NK-92 treated with Interleukin-12 subunit alpha and Interleukin-12 subunit beta, amount 100 ng/mL, for 24 hours (cell line): ENCODE data around the gene FAM83G.
"Not testable (repeated sequence)": the region's sequence is repeated elsewhere in the genome, so short reads cannot be mapped to it uniquely, and the experiment has no call there.

ENCODE experiments used
- DNase-seq: peaks from one replicate; lab custom pipeline; 2025; lab: John Stamatoyannopoulos, UW

The FAM83G gene

GRCh38 chr17:19023209-19023999, 18.8 kb upstream of the FAM83G start:
- DNase-seq: no peak

- no peak for DNase-seq
These were observed 18.2 kb upstream of the FAM83G start for GRCh38 chr17:19022747-19023146.

DNA sequence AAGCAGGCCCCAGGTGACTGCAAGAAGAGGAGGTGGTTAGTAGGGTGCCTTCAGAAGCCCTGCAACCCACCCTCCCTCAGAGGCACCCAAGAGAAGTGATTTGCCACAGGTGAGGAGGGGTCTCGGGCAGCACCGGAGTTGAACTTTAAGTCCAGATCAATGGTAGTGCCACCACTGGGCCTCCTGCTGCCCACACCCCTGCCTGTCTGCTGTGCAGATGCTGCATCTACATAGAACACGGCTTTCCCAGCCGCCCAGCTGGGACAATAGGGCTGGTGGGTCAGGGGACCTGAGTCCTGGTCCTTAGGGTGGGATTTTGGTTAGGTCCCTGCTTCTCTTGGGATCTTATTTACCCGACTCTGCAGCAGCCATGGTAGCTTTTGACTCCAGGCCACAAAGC, 17.6 kb upstream of the FAM83G start:
- no peak for DNase-seq

DNA sequence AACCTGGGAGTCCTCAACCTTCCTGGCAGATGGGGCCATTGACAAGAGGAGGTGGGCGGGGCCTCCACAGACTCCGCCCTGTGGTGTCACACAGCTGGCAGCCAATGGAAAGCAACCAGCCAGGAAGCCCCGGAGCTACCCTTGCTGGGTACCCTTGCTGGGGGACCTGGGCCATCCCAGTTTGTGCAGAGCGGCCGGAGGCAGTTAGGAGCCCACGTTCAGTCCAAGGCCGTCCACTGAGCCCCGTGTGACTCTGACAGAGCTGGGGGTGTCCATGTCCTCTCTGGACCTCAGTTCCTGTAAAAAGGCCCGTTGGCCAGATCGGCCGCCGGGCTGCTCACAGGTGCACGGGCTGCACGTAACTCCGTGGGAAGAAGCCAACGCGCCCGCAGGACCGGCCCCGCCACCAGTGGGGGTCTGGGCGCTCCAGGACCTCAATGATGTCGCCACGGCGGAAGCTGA, 17.1 kb upstream of the FAM83G start:
- no peak for DNase-seq

DNA sequence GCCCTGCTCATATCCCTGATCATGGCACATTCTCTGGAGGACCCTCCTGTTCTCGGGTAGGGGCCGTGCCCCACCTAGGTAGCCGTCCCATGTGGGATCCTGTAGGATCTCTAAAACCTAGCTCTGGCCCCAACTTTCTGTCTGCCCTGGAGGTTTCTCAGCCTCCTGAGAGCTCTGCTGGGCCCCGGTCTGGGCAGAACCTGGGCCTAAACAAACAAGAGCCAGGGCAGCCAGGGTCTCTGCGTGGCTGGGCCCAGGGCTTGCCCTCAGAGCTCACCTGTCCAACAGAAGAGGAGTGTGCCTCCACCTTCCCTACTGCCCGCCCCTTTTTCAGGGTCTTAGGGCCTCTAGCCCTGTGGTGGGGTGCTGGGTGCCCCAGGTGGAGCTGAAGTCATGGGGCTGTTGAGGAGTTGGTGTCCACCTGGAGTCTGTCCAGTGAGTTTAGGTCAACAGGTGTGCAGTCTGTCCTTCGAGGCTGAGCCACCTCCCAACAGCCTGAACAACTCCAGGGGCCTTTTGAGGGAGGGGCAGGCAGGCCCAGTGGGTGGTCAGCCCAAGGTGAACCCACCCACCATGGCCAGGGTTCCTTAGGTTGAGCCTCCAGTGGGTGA, 16.6 kb upstream of the FAM83G start:
- not testable (repeated sequence) for DNase-seq

DNA sequence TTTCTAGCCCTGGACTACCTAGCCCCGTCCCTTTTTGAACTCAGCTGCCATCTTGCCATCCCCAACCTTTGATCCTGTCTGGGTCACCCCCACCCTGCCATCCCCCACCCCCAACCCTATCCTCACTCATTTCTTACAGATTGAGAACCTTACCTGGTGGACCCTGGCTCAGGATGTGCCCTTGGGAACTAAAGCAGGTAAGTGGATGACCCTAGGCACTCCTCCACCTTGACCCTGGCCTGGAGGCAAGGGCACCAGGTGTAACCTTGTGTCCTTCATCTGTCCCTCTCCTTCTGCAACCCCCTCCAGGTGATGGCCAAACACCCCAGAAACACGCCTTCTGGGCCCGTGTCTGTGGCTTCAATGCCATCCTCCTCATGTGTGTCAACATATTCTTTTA, 15.5 kb upstream of the FAM83G start:
- no peak for DNase-seq

DNA sequence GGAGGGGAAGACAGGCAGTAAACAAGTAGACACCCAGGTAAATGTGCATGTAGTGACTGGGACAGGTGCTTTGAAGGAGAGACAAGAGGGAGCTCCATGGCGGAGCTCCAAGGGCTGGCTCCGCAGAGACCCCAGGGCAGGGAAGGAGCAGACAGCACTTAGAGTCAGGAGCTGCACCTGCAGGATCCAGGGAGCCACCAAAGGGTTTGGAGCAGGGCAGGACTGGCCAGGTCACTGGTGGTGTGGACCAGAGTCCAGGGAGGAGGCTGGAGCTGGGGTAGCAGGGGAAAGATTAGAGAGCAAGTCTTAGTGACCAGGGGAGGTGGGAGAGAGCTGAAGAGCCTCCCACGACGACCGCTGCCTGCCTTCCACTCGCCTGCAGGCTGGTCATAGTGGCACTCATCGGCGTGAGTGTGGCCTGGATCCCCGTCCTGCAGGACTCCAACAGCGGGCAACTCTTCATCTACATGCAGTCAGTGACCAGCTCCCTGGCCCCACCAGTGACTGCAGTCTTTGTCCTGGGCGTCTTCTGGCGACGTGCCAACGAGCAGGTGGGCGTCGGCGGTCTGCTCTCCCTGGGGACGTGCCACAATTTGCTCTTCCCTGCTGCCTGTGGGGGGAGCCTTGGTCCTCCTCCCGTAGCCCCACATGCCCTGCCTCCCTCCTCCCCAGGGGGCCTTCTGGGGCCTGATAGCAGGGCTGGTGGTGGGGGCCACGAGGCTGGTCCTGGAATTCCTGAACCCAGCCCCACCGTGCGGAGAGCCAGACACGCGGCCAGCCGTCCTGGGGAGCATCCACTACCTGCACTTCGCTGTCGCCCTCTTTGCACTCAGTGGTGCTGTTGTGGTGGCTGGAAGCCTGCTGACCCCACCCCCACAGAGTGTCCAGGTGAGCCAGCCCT, 14.7 kb upstream of the FAM83G start:
- DNase-seq: no peak

DNA sequence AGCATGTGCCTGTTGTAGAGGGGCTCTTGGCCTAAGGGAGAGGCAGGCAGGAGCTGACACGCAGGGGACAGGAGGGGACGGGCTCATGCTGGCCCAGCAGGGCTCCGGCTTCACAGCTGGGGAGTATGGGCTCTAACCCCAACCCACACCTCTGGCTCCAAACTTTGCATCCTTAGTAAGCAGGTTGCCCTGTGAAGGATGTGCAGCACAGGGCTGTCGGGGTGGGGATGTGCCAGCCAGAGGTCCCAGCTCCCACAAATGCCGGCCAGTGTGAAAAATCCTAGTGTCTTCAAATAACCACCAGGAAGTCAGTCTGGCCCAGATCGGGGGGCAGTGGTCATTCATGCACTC, 14.0 kb upstream of the FAM83G start:
- DNase-seq: no peak

DNA sequence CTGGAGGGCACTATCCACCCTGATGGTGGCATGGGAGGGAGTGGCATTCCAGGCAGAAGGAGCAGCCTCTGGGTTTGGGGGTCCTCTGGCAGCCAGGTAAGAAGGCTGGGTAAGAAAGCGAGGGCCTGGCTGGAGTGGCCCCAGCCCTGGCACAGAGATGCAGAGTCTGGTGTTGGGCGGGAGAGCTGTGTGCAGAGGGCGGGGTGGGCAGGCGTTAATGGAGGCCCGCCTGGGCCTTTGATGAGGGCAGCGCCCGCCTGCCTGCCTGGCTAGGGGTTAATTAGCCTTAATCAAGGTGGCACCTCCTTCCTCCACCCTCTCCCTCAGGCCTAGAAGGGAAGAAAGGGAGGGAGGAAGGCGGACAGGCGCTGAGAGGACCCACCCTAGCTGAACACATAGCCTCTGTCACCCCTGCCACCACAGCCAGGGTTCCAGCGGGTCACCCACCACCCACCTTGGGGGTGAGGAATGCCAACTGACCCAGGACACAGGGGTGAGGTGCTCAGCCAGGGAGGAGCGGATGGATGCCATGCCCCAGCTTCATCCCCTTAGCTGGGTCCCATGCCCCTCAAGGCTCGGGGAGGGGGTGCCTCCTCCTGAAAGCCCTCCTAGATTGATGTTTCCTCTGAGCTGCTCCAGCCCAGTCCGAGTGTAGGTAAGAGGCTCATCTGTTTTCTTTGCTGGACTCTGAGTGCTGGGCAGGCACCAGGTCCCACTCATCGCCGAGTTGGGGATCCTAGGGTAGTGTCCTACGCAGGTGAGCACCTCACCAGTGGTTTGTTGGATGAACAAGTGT, 13.4 kb upstream of the FAM83G start:
- no peak for DNase-seq

DNA sequence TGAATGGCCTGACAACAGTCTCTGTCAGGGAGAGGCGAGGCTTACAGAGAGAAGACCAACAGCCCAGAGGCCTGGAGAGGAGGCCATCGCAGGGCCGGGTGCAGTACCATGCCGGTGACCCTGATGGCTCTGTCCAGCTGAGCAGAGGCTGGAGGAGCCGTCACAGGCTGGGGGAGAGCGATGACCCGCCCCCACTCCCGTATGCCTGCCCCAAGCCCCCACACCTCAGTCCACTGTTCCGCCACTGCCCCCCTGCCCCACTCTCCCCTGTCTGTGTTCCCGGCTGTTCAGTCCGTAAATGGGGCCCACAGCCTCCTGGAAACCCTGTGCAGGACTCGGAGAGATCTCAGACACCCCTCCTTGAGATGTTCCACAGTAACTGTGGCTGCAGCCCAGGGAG, 12.8 kb upstream of the FAM83G start:
- DNase-seq: no peak

- no peak for DNase-seq
These were observed 12.3 kb upstream of the FAM83G start for GRCh38 chr17:19016881-19017280.

- no peak for DNase-seq
These were observed 11.7 kb upstream of the FAM83G start for GRCh38 chr17:19016297-19016696.

DNA sequence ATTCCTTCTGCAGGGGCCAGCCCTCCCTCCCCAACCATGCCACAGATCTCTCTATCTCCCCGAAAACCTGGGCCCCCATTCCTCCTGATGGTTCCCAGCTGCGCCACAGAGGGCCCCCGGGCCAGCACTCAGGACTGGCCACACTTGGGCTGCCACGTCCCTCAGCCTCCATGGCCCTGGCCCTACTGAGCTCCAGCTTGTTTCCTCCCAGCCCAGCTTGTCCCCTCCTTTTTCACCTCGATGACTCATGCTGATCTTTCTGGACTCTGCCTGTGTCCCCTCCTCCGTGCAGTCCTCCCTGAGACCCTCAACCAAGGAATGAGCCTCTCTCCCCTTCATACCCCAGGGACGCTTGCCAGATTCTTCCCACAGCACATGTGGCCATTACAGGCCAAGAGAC, 10.9 kb upstream of the FAM83G start:
- no peak for DNase-seq

DNA sequence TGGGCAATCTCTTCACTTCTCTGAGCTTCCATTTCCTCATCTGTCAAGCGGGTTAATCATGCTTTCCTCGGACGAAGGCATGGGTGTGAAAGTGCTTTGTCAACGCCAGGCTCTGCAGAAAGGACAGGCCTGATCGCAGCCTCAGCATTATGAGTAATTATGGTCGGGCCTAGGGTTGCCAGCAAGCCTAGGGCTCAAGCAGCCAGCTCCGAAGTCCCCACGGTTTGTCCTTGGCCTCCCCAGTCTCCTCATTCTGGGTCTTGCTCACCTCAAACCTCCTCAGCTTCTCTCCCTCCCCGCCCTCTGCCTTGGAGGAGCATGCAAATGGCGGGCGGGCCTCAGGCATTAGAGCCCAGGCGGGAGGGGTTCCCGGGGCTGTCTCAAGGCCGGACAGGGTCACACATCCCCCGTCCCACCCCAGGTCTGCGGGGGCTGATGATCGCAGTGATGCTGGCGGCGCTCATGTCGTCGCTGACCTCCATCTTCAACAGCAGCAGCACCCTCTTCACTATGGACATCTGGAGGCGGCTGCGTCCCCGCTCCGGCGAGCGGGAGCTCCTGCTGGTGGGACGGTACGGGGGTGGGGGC, 10.2 kb upstream of the FAM83G start:
- no peak for DNase-seq

DNA sequence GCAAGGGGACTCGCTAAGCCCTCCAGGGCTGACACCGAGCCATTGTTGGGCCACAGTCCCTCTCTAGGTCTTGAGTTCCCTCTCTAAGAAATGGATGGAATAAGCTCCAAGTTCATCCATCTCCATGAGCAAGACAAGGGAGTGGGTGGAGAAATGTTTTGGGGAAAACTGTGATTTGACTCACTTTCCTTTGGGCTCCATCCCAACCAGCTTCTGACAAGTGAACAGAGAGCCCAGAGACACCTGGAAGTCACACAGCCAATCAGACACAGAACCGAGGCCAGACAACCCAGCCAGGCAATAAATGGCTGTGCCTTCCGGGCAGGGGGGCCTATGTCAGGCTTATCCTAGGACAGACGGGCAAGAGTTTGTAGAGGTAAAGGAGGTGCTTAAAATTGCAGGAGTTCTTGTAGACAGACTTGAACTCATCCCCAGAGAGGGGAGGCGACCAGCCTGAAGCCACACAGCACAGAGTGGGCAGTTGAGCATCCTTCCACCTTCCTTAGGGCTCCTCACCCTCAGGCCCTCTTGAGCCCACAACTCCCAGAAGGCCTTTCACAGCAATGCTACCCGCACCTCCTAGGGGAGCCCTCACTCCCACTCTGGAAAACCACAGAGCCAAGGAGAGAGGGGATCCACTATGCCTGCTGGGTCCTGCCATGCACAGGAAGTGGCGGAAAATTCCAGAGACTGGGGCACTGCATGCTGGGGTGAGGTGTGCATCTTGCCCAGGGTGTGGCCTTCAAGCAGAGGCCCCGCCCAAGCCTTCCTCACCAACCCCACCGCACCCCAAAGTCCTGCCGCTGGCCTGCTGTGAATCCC, 9.5 kb upstream of the FAM83G start:
- DNase-seq: no peak

DNA sequence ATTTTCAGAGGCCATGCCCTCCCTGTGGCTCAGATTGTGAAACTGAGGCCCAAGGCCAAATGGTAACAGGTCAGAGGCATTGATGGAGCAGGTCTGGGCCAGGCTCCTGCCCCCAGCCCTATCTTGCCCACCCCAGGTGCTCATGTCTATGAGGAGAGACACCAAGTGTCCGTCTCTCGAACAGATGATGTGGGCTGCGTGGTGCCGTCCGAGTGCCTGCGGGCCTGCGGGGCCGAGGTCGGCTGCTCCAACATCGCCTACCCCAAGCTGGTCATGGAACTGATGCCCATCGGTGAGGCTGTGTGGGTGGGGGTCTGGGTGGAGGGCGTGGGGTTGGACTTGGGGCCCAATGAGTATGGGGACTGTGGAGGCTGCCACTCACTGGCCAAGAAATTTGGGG, 8.7 kb upstream of the FAM83G start:
- no peak for DNase-seq

DNA sequence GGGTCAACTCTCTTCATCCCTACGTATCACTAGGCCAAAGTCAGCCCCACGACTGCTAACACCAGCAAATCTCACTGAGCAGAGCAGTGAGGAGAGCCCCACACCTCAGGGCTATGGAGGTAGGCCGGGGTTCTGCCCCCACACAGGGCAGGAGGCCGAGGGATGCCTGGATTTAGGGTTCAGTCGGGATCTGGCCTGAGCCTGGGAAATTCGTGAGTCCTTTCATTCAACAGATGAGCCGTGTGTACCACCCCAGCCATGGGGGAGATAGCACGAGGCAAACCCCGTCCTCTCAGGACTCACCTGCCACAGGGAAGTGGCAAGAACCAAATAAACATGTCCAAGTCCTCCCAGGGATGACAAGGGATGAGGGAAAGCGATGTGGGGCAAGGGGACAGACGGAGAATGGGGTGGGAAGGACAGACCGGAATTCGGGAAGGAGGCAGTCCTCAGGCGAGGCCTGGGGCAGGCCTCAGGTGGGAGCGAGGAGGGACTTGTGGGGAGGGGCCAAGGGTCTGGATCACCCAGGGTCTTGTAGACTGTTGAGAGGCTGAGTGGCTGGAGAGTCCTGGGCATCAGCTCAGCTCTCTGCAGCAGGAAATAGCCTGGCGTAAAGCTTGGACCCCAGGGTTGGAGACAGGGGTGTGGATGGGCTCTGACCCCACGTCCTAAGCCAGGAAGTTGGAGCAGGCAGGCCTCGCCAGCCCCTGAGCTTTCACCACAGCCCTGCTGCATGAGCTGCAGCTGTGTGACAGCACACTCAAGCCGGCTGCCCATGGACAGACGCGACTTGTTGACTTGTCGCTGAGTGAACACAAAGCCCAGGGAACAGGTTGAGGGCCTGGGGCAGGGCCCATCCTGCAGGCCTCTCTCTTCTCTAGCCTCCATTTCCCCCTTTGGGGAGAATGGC, 7.9 kb upstream of the FAM83G start:
- no peak for DNase-seq

- no peak for DNase-seq
These were observed 7.0 kb upstream of the FAM83G start for GRCh38 chr17:19011581-19011980.

DNA sequence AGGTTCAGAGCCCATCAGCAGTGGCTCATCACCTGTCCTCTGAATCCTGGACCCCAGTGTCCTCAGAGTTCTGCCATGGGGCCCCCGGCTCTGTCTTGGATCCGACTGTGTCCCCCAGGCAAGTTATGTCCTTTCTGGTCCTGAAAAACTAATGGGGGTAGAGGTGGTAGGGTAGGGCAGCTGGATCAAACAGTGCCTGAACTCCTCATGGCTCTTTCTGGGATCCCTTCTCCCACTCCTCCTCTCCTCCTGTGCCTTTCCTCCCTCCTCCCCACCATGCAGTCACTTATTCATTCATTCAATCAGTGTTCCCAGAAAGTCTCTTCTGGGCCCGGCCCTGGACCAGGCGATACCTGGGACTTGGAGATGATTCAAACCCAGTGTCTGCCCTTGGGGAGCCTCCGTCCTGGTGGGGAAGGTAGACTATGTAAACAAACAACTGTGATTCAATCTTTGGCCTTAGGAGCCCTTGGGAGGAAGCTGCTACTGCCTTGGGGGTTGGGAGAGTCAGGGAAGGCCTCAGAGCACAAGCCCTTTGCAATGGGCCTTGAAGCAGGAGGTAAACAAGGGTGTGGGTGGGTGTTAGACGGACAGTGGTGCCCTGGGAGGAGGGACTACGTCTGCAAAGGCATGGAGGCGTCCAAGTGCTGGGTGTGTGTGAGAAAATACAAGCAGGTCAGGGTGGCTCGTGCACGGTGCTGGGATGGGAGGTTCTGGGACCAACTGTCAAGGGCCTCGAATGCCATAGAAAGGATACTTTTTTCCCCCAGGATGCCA, 6.4 kb upstream of the FAM83G start:
- no peak for DNase-seq
